ENCODE results near the gene FA2H.

The FA2H gene

GRCh38 chr16:74721716-74722115, 52.9 kb downstream of the FA2H start:
- Histone ChIP-seq H3K9ac (ENCODE audit: low read depth, low read length) (no peak overlapping the region), H3K36me3 (ENCODE audit: insufficient read depth, low read length) (no peaks in the 10 kb centered on the region), H4K20me1 (ENCODE audit: insufficient read depth, low read length) (no peaks in the 10 kb centered on the region), H3K27me3 (ENCODE audit: insufficient read depth, low read length, poor library complexity) (no peaks in the 10 kb centered on the region), H3K4me2 (ENCODE audit: insufficient read depth, low read length) (no peak overlapping the region), H3K9me3 (ENCODE audit: insufficient read depth, low read length, severe bottlenecking) (peaks cover 1% of the 10 kb centered on the region), H3K4me3 (ENCODE audit: low read depth in 1 of 2, low read length in 2 of 2) (no peak overlapping the region), H3K79me2 (ENCODE audit: insufficient read depth, low read length) (no peaks in the 10 kb centered on the region), H3K4me1 (ENCODE audit: insufficient read depth, low read length) (no peaks in the 10 kb centered on the region), H3K27ac (ENCODE audit: low read length) (no peak overlapping the region), H2AFZ (ENCODE audit: low read depth, low read length) (no peak overlapping the region)
- TF ChIP-seq EZH2 (IDR thresholded peaks at IDR 0.05; ENCODE audit: borderline replicate concordance, low read depth, low read length, severe bottlenecking) (no peak), CTCF (IDR thresholded peaks at IDR 0.05; ENCODE audit: borderline replicate concordance, extremely low read depth, low read length, poor library complexity, severe bottlenecking) (no peak)
- ATAC-seq (ENCODE audit: insufficient read depth, low read depth), result no peak
- DNase-seq, result no peak

GRCh38 chr16:74720579-74720978, 54.0 kb downstream of the FA2H start:
- H3K4me2 ChIP-seq (ENCODE audit: insufficient read depth, low read length), result no peak overlapping the region
- H3K4me3 ChIP-seq (ENCODE audit: low read depth in 1 of 2, low read length in 2 of 2), result no peak overlapping the region
- H3K9me3 ChIP-seq (ENCODE audit: insufficient read depth, low read length, severe bottlenecking), result no peaks in the 10 kb centered on the region
- H3K27me3 ChIP-seq (ENCODE audit: insufficient read depth, low read length, poor library complexity), result no peaks in the 10 kb centered on the region
- H4K20me1 ChIP-seq (ENCODE audit: insufficient read depth, low read length), result no peaks in the 10 kb centered on the region
- ATAC-seq (ENCODE audit: insufficient read depth, low read depth), result no peak
- H3K79me2 ChIP-seq (ENCODE audit: insufficient read depth, low read length), result no peaks in the 10 kb centered on the region
- H2AFZ ChIP-seq (ENCODE audit: low read depth, low read length), result no peak overlapping the region
- no peak overlapping the region for H3K9ac ChIP-seq (ENCODE audit: low read depth, low read length)
- DNase-seq, result no peak
- H3K36me3 ChIP-seq (ENCODE audit: insufficient read depth, low read length), result no peaks in the 10 kb centered on the region
- no peak overlapping the region for H3K27ac ChIP-seq (ENCODE audit: low read length)
- no peak for TF ChIP-seq CTCF (IDR thresholded peaks at IDR 0.05; ENCODE audit: borderline replicate concordance, extremely low read depth, low read length, poor library complexity, severe bottlenecking)
- TF ChIP-seq EZH2 (IDR thresholded peaks at IDR 0.05; ENCODE audit: borderline replicate concordance, low read depth, low read length, severe bottlenecking), result no peak
- H3K4me1 ChIP-seq (ENCODE audit: insufficient read depth, low read length), result no peaks in the 10 kb centered on the region

- ATAC-seq (ENCODE audit: insufficient read depth, low read depth), result no peak
- TF ChIP-seq CTCF (IDR thresholded peaks at IDR 0.05; ENCODE audit: borderline replicate concordance, extremely low read depth, low read length, poor library complexity, severe bottlenecking) (peak; percentile 31), EZH2 (IDR thresholded peaks at IDR 0.05; ENCODE audit: borderline replicate concordance, low read depth, low read length, severe bottlenecking) (no peak)
- Histone ChIP-seq H3K4me1 (ENCODE audit: insufficient read depth, low read length) (no peaks in the 10 kb centered on the region), H3K79me2 (ENCODE audit: insufficient read depth, low read length) (no peaks in the 10 kb centered on the region), H2AFZ (ENCODE audit: low read depth, low read length) (no peak overlapping the region), H3K27me3 (ENCODE audit: insufficient read depth, low read length, poor library complexity) (no peaks in the 10 kb centered on the region), H4K20me1 (ENCODE audit: insufficient read depth, low read length) (no peaks in the 10 kb centered on the region), H3K27ac (ENCODE audit: low read length) (no peak overlapping the region), H3K4me2 (ENCODE audit: insufficient read depth, low read length) (no peak overlapping the region), H3K9ac (ENCODE audit: low read depth, low read length) (no peak overlapping the region), H3K4me3 (ENCODE audit: low read depth in 1 of 2, low read length in 2 of 2) (no peak overlapping the region), H3K36me3 (ENCODE audit: insufficient read depth, low read length) (no peaks in the 10 kb centered on the region), H3K9me3 (ENCODE audit: insufficient read depth, low read length, severe bottlenecking) (no peaks in the 10 kb centered on the region)
- no peak for DNase-seq
Observed at GRCh38 chr16:74718741-74719610, 55.6 kb downstream of the FA2H start.
